OCI-M2 (cell line): Measurements from ENCODE around the gene ZNF674.

ENCODE experiments used
- DNase-seq: peaks from one replicate; lab custom pipeline; 2025; ENCODE audit not compliant: unreplicated experiment; lab: John Stamatoyannopoulos, UW

Gene ZNF674

DNA sequence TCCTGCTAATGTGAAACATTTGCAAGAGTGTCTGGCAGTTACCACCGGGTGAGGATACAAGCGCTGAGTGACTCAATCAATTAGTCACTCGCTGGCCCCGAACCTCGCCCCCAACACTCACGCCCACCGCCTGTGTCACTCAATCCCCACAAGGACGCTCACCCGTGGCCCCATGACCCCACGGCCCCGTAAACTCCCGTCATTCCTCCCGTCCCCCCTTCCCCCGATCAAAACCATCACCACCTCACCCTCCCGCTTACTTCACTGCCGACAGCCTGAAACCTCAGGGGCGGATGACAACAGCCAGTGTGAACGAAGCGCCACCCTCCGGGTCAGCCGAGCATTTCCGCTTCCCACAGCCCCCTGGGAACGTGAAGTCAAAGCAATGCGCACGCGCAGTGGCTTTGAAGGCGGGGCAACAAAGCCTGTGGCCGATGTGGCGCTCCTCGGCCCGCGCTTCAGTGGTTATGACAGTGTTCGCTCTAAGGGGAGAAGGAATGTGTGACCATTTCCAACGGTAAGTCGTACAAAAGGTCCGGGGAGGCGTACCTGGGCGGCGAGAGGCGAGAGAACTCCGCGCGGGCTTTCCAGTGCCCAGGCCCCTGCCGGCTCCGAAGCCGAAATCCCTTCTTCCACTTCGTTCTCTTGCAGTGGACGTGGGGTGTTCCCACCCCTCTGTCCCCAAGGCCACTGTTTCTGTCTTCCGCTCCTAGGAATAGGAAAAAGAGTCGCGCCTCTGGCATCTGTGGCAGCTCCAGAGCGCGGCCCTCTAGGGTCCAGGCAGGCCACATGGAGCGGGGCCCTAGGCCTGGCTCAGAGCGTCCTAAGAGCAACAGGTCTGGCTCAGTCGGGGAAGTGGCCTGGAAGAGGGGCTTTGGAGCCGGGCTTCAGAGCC is at the start of gene ZNF674:
ZNF674 (minus strand) TSS at position 311 of the 895 bp plus-strand sequence. CDS start 3,334 bp downstream, outside the sequence.
- DNase-seq, result peak; percentile 72

DNA sequence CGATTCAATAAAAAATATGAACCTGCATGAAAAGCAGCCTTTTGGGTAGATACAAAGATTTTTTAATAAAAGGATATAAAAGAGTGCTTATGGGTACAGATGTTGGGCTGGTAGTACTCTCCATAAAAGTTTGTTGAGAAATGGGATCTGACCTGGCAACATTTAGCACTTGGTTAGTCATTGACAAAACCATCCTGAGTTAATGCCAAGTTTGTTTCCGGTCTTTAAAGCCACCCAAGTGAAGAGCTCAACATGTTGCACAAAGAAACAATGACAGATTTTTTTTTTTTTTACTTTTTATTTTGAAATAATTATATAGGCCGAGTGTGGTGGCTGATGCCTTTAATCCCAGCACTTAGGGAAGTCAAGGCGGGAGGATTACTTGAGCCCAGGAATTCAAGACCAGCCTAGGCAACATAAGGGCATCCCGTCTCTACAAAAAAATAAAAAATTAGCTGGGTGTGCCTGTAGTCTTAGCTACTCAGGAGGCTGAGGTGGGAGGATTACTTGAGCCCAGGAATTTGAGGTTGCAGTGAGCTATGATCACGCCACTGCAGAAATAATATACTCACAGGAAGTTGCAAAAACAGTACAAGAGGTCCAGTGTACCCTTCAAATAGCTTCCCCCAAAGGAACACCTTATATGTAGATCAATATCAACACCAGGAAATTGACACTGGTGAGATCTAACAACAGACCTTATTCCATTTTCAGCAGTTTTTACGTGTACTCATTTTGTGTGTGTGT is 44.9 kb upstream of the ZNF674 start:
- no peak for DNase-seq

DNA sequence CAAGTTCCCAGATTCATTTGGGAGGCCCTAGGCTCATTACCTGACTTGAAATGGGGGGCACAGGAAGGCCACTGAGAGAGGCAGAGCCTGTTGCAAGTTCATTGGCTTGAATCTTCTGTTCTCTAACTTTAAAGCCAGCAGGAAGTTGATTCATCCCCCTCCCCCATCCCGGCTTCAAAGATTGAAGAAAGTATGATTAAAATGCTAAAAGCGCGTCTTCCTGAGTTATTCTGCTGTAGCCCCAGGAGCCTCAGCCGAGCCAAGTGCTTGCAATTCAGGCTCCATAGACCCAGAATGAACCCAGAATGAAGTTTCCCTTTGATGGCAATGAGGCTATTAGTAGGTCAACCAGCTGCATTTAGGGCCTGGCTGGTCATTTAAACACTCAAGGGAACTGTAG is 43.0 kb upstream of the ZNF674 start:
- no peak for DNase-seq

DNA sequence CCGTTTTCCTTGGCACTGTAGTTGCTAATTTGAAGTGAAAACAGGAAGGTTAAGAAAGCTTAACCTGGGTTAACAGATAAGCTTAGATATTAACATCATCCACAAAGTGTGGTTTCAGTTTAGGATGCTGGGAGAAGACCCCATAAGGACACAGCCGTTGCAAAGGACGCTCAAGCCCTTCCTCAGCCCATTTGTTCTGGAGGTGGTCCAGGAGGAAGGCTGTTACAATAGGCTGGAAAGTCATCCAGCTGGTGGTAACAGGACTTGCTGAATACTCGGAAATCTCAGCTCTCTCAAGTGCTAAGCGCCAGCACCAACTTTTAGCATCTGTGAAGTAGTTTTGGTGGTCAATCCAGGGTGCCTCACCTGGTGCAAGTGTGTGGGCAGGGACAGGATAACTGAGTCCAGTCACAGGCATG is 42.5 kb upstream of the ZNF674 start:
- DNase-seq, result no peak

DNA sequence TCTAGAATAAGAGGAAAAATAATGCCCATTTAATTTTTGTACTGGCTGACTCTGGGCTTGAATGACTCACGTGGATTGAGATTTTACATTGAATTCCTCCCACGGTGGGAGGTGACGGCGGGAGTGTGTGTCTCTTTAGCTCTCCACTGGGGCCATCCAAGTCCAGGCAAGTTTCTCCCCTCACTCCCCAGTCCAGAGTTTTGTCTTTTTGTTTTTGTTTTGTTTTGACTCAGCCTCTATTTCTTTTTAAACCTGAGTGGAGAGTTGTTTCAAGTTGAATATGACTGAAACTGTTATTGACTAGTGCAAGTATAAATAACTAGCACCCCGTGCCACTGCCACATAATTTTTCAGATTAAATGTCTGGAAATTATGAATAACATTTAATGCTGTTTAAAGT is 41.9 kb upstream of the ZNF674 start:
- DNase-seq, result no peak

DNA sequence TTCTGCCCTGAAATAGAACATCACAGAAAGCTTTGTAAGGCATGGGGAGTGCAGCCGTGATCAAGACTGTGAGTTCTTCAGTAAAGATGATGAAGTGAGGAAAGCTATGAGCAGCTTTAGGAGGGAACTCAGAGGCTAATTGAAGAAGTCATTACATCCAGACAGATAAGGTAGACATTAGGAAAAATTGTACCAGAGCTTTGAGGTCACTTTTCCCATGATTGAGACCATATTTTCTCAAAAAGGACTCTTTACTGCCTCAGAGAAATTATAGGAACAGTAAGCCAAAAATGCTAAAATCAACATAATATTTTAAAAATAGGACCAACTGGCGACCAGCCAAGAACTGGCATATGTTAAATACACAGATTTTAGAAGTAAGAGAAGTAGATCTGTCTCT is 39.5 kb upstream of the ZNF674 start:
- no peak for DNase-seq

DNA sequence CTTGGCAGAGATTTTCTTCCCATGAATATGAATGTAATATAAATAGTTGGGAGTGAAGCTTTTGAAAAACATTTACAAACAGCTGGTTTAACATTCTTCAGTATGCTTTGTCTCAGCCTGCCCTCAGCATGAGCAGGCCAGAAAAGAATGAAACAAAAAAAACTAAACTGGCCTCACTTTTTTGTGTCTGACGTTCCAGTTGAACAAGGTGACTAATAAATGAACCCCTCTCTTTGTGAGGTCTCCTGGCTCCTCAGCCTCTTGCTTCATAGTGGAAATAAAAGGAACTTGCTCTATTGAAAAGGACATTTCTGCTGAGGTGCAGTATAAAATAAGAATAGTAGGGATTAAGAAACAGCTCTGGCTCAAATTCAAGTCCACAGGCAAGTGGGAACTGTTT is 37.7 kb upstream of the ZNF674 start:
- DNase-seq, result no peak

DNA sequence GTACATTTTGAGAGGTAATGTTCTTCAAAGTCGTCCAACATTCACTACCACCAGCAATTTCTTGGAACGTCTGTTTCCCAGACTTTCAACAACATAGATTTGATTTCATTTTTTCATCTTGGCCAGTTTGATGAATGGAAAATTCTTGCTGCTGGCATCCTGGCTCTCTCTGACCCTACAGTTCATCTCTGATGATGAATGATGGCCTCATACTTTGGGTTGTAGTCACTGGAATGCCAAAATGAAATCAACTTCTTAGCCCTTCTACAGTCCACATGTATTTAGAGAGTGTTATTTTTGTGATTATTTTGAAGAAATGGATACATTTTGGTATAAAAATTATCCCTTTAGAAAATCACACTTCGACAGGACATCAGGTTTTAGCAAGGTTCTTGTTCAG is 37.1 kb upstream of the ZNF674 start:
- no peak for DNase-seq

DNA sequence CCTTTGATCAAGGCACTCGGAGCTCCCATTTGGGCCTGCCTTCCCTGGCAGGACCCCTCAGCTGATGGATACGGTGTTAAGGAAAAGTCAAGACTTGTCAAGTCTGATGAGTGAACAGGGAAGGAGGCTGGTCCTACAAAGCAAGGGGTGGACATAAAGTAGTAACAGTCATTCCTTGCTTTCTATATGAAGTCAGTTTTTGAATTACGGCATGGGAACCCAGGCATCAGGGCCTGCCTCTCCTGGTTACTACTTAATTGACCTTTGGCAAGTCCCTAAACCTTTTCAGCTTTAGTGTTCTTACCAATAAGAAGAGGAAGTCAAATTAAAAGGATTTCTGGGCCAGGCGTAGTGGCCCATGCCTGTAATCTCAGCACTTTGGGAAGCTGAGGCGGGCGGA is 35.4 kb upstream of the ZNF674 start:
- no peak for DNase-seq

DNA sequence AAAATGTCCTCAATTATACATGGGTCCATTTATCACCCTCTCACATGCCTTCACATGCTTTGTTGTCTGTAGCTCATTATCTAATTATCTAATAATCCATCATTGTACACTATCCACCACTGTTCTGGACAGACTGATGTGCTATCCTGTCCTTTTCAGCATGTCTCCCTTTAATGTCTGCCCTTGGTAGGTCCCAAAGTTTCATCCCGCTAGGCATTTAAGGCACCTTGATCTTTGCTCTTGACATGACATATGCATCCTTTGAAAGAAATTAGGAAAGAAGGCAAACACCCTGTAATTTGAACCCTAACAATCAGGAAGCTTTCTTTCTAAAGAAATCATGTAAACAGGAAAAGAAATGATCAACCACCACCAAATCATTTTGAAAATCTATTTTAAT is 34.0 kb upstream of the ZNF674 start:
- DNase-seq, result no peak

DNA sequence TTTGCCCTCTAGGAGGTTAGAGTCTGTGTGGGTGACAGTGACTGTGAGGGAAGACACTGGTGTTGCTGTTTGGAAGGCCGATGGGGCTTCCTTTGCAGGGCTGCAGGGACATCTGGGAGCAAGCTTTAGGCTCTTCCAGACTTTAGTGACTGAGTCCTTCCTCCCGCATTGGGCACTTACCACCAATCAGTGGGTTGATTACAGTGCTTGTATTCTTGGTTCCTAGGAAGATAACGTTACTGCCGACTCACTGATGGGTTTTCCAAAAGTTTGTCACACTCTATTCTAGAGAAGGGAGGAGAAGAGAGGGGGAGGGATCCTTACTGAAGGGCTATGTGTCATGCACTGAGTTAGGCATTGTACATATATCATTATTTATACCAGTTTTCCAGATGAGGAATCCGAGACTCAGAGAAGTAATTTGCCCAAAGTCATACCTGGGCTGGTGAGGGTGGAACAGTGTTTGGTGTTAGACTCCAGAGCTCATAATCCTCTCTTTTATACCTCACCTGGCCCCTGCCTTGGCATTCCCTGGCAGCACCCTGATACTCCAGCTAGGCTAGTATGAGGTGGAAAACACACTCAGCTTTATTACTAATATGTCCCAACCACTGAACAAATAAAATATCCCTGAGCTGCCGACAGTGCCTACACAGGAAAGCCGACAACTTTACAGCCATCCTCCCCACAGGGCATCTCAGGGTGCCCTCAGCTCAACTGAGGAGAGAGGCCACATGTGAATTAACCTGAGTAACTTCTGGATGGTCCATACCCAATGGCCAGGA is 32.2 kb upstream of the ZNF674 start:
- no peak for DNase-seq

DNA sequence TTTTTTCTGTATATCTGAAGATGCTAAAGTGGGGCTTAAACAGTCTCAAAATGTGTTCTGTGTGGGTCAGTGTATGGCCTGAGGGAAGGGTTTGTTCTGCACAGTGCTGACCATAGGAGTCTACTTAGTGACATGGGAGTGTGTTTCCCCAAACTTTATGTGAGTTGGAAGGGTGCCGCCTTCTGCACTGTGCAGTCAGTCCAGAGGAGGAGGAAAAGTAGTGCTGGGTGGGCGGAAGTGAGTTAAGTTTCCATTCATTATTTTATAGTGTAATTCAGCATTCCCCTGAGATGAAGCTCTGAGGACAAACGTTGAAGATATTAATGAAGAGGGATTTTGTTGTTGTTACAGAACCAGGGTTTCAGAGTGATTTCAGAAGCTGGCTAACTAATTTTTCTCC is 31.2 kb upstream of the ZNF674 start:
- no peak for DNase-seq

DNA sequence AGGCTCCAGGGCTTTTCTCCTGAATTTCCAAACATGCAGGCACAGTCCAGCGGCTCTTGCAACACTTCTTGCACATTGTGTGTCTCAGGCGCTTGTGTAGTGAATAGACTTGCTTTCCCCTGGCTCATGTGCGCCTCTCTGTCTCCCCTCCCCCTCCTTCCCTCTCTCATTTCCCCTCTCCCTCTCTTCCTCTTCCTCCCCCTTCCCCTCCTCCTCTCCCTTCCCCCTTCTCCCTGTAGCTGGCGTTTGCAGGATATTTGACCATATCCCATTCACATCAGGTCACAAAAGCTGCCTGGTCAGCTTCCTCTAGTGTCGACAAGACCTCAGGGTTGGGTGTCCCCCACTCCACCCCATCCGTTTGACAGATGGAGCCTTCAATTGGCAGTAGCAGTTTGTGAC is 30.8 kb upstream of the ZNF674 start:
- DNase-seq, result no peak

DNA sequence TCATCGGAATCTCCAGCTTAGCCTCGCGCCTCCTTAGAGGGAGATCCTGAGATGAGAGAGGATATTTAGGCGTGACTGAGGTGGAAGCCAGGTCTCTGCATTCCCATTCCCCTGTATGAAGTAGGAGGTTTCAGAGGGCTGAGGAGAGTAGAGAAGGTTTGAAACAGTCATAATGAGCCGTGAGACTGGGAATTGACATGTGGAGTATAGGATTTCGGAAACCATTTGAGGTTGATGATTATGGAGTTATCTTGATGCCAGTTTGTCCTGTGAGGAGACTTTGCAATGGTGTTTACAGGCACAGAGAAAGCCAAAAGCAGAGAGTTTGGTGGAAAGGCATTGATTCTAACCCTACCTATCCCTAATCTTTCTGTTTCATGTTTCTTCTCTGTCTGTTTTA is 30.4 kb upstream of the ZNF674 start:
- DNase-seq, result no peak

DNA sequence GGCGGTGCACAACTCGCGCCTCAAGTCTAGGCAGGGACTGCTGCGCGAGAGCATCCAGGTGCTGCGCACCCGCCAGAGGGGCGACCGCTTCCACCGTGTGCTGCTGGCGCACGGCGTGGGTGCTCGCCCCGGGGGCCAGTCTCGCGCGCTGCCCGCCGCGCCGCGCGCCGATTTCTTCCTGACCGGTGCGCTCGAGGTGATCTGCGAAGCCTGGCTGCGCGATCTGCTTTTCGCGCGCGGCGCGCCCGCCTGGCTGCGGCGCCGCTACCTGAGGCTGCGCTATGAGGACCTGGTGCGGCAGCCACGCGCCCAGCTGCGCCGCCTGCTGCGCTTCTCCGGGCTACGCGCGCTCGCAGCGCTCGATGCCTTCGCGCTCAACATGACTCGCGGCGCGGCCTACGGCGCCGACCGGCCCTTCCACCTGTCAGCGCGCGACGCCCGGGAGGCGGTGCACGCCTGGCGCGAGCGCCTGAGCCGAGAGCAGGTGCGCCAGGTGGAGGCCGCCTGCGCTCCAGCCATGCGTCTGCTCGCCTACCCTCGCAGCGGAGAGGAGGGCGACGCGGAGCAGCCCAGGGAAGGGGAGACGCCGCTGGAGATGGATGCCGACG is 29.7 kb upstream of the ZNF674 start:
- DNase-seq, result no peak

DNA sequence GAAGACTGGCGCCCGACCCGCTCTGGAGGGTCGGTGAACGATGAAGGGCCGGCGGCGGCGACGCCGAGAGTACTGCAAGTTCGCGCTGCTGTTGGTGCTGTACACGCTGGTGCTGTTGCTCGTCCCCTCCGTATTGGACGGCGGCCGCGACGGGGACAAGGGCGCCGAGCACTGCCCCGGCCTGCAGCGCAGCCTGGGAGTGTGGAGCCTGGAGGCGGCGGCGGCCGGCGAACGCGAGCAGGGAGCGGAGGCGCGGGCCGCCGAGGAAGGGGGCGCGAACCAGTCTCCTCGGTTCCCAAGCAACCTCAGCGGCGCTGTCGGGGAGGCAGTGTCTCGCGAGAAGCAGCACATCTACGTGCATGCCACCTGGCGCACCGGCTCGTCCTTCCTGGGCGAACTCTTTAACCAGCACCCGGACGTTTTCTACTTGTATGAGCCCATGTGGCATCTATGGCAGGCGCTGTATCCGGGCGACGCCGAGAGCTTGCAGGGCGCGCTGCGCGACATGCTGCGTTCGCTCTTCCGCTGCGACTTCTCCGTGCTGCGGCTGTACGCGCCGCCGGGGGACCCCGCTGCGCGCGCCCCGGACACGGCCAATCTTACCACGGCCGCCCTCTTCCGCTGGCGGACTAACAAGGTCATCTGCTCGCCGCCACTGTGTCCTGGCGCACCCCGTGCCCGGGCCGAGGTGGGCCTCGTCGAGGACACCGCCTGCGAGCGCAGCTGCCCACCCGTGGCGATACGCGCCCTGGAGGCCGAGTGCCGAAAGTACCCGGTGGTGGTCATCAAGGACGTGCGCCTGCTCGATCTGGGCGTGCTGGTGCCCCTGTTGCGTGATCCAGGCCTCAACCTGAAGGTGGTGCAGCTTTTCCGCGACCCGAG is 28.9 kb upstream of the ZNF674 start:
- DNase-seq, result no peak

DNA sequence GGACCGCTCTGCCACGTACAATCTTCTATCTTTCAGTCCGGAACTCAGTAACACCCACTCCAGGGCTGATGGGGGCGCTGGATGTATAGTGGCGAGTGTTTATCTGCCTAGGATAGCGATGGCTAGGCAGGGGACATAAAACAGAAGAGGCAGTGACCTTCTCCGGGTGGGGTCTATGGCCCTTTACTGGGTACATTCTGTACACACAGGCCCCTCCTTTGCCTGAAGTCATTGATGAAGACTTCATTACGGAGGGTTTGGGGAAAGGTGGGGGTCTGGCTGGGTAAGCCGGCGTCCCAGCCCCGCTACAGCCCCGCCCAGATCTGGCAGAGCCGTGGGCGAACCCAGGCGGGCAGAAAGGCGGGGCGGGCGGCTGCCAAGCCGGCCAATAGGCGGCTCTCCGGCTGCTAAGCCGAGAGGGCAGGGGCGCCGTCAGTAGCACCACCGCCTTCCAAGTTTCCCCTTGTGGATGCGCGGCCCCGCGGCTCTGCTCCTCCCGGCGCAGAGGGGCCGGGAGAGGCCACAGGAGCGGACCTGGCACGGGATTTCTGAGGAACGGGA is 28.2 kb upstream of the ZNF674 start, which contains the start of gene CHST7:
CHST7 (plus strand) TSS at position 435 of the 561 bp plus-strand sequence. CDS start 167 bp downstream, outside the sequence.
- DNase-seq, result peak; percentile 83

DNA sequence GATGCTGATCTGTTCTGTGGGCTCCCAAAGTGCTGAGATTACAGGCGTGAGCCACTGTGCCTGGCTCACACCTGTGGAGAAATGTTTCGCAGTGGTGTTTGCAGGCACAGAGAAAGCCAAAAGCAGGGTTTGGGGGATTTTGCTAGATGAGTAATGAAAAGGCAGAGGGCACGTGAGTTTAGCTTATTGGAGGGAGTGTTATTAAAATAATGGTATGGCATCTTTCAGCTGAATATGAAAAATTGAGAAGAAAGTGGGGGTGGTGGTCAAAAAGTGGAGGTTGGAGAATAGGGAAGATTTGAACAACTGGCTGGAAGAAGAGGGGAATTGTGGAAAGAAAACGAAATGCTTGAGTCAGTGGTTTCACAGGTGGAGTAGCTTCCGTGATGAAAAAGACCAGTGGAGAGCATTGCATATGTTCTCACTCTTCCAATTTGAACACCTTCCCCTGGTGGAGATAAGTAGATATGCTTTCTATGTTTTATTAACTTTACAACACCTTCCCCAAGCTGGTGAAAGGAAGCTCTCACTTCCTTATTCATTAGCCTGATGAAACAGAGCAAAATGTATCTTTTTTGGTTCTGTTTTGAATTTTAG is 27.2 kb upstream of the ZNF674 start:
- DNase-seq, result no peak
